ENCODE results near the gene FIBP. TPM values are rescaled to one million over a fixed set of nuclear protein-coding genes. Genes with fewer than 3 reads are reported as not detected.

The FIBP gene
- polyA plus RNA-seq, 3 donors: 79.1 to 109 (median 101) TPM

GRCh38 chr11:65912845-65913244 is 24.6 kb upstream of the FIBP start:
- Histone ChIP-seq H4K20me1 (ENCODE audit: insufficient read depth, low read length) (peaks cover 10% of the 10 kb centered on the region), H2AFZ (ENCODE audit: insufficient read depth, low read depth, low read length, poor library complexity, severe bottlenecking) (no peak overlapping the region), H3K9me3 (replicated peaks in 1 of 2; ENCODE audit: control insufficient read depth in 1 of 2, insufficient read depth in 1 of 2, low read length in 2 of 2) (no peaks in the 10 kb centered on the region), H3K36me3 (replicated peaks in 1 of 2; ENCODE audit: control insufficient read depth in 1 of 2, insufficient read depth in 2 of 2, low read length in 2 of 2) (no peaks in the 10 kb centered on the region), H3K4me3 (replicated peaks in 1 of 3; ENCODE audit: low read depth in 2 of 3, low read length in 3 of 3) (no peak overlapping the region), H3K9ac (ENCODE audit: insufficient read depth, low read length, poor library complexity, severe bottlenecking) (no peak overlapping the region), H3K4me2 (replicated peaks; ENCODE audit: extremely low read depth, low read length, poor library complexity, severe bottlenecking) (no peak overlapping the region), H3K4me1 (ENCODE audit: control insufficient read depth in 1 of 2, insufficient read depth in 2 of 2, low read length in 2 of 2) (peaks cover 44 to 48% of the 10 kb centered on the region in 2 donors), H3K27me3 (ENCODE audit: control insufficient read depth in 2 of 2, insufficient read depth in 2 of 2, low read length in 2 of 2) (no peaks in the 10 kb centered on the region), H3K79me2 (ENCODE audit: insufficient read depth, low read length) (peaks cover 12% of the 10 kb centered on the region), H3K27ac (ENCODE audit: low read depth in 1 of 2, low read length in 2 of 2) (no peak overlapping the region)
- WGBS (ENCODE audit: insufficient coverage): 88% methylated on average over 3 of the region's 4 CpGs
- H3K27ac Mint-ChIP-seq: peak overlapping the region in 1 of 7 donors; percentile 77
- no peak for TF ChIP-seq CTCF (IDR thresholded peaks at IDR 0.05)
- H3K36me3 Mint-ChIP-seq: peaks cover 6 to 8% of the 10 kb centered on the region in 2 donors
- H3K4me3 Mint-ChIP-seq: no peak overlapping the region
- intact Hi-C loops (cut with micrococcal nuclease): no loop called here
- DNase-seq: peak in 1 of 3 donors; percentile 76
- peaks cover 0 to 6% (median 4%) of the 10 kb centered on the region in 3 donors for H3K27me3 Mint-ChIP-seq (ENCODE audit: low read depth in 3 of 3)
- no peaks in the 10 kb centered on the region for H3K9me3 Mint-ChIP-seq
- peaks cover 44% of the 10 kb centered on the region for H3K4me1 Mint-ChIP-seq

- 5% methylated on average over 11 of the region's 14 CpGs for WGBS (ENCODE audit: insufficient coverage)
- no peak overlapping the region for H3K4me2 ChIP-seq (replicated peaks; ENCODE audit: extremely low read depth, low read length, poor library complexity, severe bottlenecking)
- no peak overlapping the region for H3K4me3 ChIP-seq (replicated peaks in 1 of 3; ENCODE audit: low read depth in 2 of 3, low read length in 3 of 3)
- peaks cover 35 to 39% of the 10 kb centered on the region in 2 donors for H3K4me1 ChIP-seq (ENCODE audit: control insufficient read depth in 1 of 2, insufficient read depth in 2 of 2, low read length in 2 of 2)
- no peaks in the 10 kb centered on the region for H3K27me3 ChIP-seq (ENCODE audit: control insufficient read depth in 2 of 2, insufficient read depth in 2 of 2, low read length in 2 of 2)
- no peaks in the 10 kb centered on the region for H3K36me3 ChIP-seq (replicated peaks in 1 of 2; ENCODE audit: control insufficient read depth in 1 of 2, insufficient read depth in 2 of 2, low read length in 2 of 2)
- peaks cover 10% of the 10 kb centered on the region for H4K20me1 ChIP-seq (ENCODE audit: insufficient read depth, low read length)
- no peak for TF ChIP-seq CTCF (IDR thresholded peaks at IDR 0.05)
- H3K79me2 ChIP-seq (ENCODE audit: insufficient read depth, low read length): peaks cover 3% of the 10 kb centered on the region
- no peak overlapping the region for H3K9ac ChIP-seq (ENCODE audit: insufficient read depth, low read length, poor library complexity, severe bottlenecking)
- no peak for DNase-seq
- H3K4me3 Mint-ChIP-seq: no peak overlapping the region
- peak overlapping the region in 2 of 7 donors; percentile 30 to 31 for H3K27ac Mint-ChIP-seq
- no peak overlapping the region for H2AFZ ChIP-seq (ENCODE audit: insufficient read depth, low read depth, low read length, poor library complexity, severe bottlenecking)
- no peaks in the 10 kb centered on the region for H3K9me3 ChIP-seq (replicated peaks in 1 of 2; ENCODE audit: control insufficient read depth in 1 of 2, insufficient read depth in 1 of 2, low read length in 2 of 2)
- H3K27me3 Mint-ChIP-seq (ENCODE audit: low read depth in 3 of 3): peaks cover 0 to 8% (median 4%) of the 10 kb centered on the region in 3 donors
- no peaks in the 10 kb centered on the region for H3K9me3 Mint-ChIP-seq
- H3K27ac ChIP-seq (ENCODE audit: low read depth in 1 of 2, low read length in 2 of 2): no peak overlapping the region
- peaks cover 36% of the 10 kb centered on the region for H3K4me1 Mint-ChIP-seq
- peaks cover 2 to 4% of the 10 kb centered on the region in 2 donors for H3K36me3 Mint-ChIP-seq
- intact Hi-C loops (cut with micrococcal nuclease): no loop called here
These were observed 23.7 kb upstream of the FIBP start for GRCh38 chr11:65911682-65912568.

All from CD14-positive monocyte (primary cell).